GM12878 (cell line): ENCODE measurements around the gene SRMS. TPM values are rescaled to one million over a fixed set of nuclear protein-coding genes. Genes with fewer than 3 reads are reported as not detected.

Experiments used
- ATAC-seq: fragments of 200-7000 bp; cut with Tn5 transposase; 3 replicates; pipeline ENCODE4 v1.9.1; 2020; ENCODE audit warnings: mild to moderate bottlenecking, moderate library complexity
- BruUV-seq: library from RNA; stranded (reverse); fragments of 400-500 nt; replicated peaks from 2 replicates; lab custom pipeline; 2021; lab: Mats Ljungman, UMichigan
- CTCF ChIA-PET: fragments of 300-600 bp; sonication (Branson Sonifier 250); formaldehyde crosslinking; extraction: SDS; loops from one replicate; lab custom pipeline; 2021; ENCODE audit warnings: inconsistent platforms; lab: Yijun Ruan, JAX
- POLR2A ChIA-PET: fragments of 350-600 bp; formaldehyde crosslinking; extraction: SDS; loops from one replicate; lab custom pipeline; 2021; ENCODE audit warnings: inconsistent platforms; lab: Charles Lee
- RAD21 ChIA-PET: fragments of 300-600 bp; sonication (Branson Sonifier 250); formaldehyde crosslinking; loops from one replicate; lab custom pipeline; 2023; ENCODE audit warnings: antibody characterized with exemption; ENCODE audit not compliant: unreplicated experiment; lab: Charles Lee
- SMC1A ChIA-PET: fragments of 300-600 bp; sonication (Branson Sonifier 250); formaldehyde crosslinking; loops from one replicate; lab custom pipeline; 2023; ENCODE audit not compliant: unreplicated experiment, uncharacterized antibody; lab: Charles Lee
- DNase-seq: peaks from one replicate; pipeline ENCODE4 v3.0.0-alpha.2; 2011; ENCODE audit warnings: low read depth, low spot score
- FAIRE-seq: peaks from 3 replicates; lab custom pipeline; 2011; peaks lifted over from hg19 to GRCh38; lab: Jason Lieb, UNC
- H2AFZ ChIP-seq: 2 replicates; pipeline ENCODE4 v1.6.0; 2011; ENCODE audit warnings: low read depth, low read length, control low read depth; ENCODE audit not compliant: control insufficient read depth
- H3K27ac ChIP-seq: 2 replicates; pipeline ENCODE4 v1.5.1; 2011; ENCODE audit warnings: control low read depth; ENCODE audit not compliant: control insufficient read depth, insufficient read depth
- H3K27me3 ChIP-seq, 2 experiments: replicated peaks in 1 of 2; 2 replicates each; pipeline versions ENCODE4 v1.6.0 to v1.6.1; 2011; ENCODE audit warnings: low read length in 1 of 2; ENCODE audit not compliant: control insufficient read depth in 2 of 2, insufficient read depth in 2 of 2
- H3K36me3 ChIP-seq, 2 experiments: 2 replicates each; pipeline ENCODE4 v1.5.1; 2011; ENCODE audit warnings: low read length in 1 of 2; ENCODE audit not compliant: control insufficient read depth in 2 of 2, insufficient read depth in 2 of 2
- H3K4me1 ChIP-seq: 2 replicates; pipeline ENCODE4 v1.6.1; 2011; ENCODE audit warnings: mild to moderate bottlenecking, low read length, moderate library complexity, mixed read lengths; ENCODE audit not compliant: control insufficient read depth, insufficient read depth
- H3K4me2 ChIP-seq: 2 replicates; pipeline ENCODE4 v1.6.0; 2011; ENCODE audit warnings: control low read depth; ENCODE audit not compliant: control insufficient read depth, insufficient read depth
- H3K4me3 ChIP-seq: fragments of 200-600 bp; sonication (generic); 2 replicates; pipeline ENCODE4 v1.5.1; 2016
- H3K79me2 ChIP-seq: 2 replicates; pipeline ENCODE4 v1.6.0; 2011; ENCODE audit warnings: low read length; ENCODE audit not compliant: control insufficient read depth, insufficient read depth
- H3K9ac ChIP-seq: 2 replicates; pipeline ENCODE4 v1.8.0; 2011; ENCODE audit warnings: low read length, control low read depth, mixed read lengths; ENCODE audit not compliant: control insufficient read depth, insufficient read depth
- H3K9me3 ChIP-seq: replicated peaks from 3 replicates; pipeline ENCODE4 v1.5.1; 2011; ENCODE audit warnings: mild to moderate bottlenecking, low read length; ENCODE audit not compliant: control insufficient read depth, insufficient read depth
- H4K20me1 ChIP-seq: 2 replicates; pipeline ENCODE4 v1.6.0; 2011; ENCODE audit not compliant: control insufficient read depth, insufficient read depth
- BMI1 ChIP-seq: fragments of 450-650 bp; IDR thresholded peaks from 2 replicates; pipeline ENCODE4 v1.6.1; 2016; ENCODE audit warnings: mild to moderate bottlenecking, moderate library complexity, borderline replicate concordance
- BRCA1 ChIP-seq: IDR thresholded peaks from 2 replicates; pipeline ENCODE4 v1.6.1; 2011; ENCODE audit warnings: low read depth, low read length, improper control_type of control experiment
- CREM ChIP-seq: IDR thresholded peaks from 2 replicates; pipeline ENCODE4 v1.6.1; 2014; ENCODE audit warnings: antibody characterized with exemption, low read depth
- EGR1 ChIP-seq, 2 experiments: IDR thresholded peaks; 1 replicate in 1 of 2; 2 replicates in 1 of 2; pipeline ENCODE4 v1.6.1; 2011 to 2012; ENCODE audit warnings: low read depth in 2 of 2, low read length in 2 of 2, borderline replicate concordance in 1 of 2, mild to moderate bottlenecking in 1 of 2, moderate library complexity in 1 of 2
- FOS ChIP-seq: IDR thresholded peaks from 3 replicates; pipeline ENCODE4 v1.6.1; 2011; ENCODE audit warnings: borderline replicate concordance; ENCODE audit not compliant: insufficient read length; ENCODE audit errors: extremely low read depth
- GATAD2B ChIP-seq: fragments of 450-650 bp; conservative IDR thresholded peaks from 2 replicates; pipeline ENCODE4 v1.6.1; 2017; ENCODE audit warnings: low read depth, mild to moderate bottlenecking, moderate library complexity
- SMAD5 ChIP-seq: IDR thresholded peaks from 2 replicates; pipeline ENCODE4 v1.6.1; 2016; ENCODE audit warnings: antibody characterized with exemption, low read depth
- TCF7 ChIP-seq: IDR thresholded peaks from 2 replicates; pipeline ENCODE4 v1.6.1; 2014; ENCODE audit warnings: antibody characterized with exemption, borderline replicate concordance
- YBX1 ChIP-seq: fragments of 450-650 bp; IDR thresholded peaks from 2 replicates; pipeline ENCODE4 v1.6.1; 2016; ENCODE audit warnings: antibody characterized with exemption
- ZZZ3 ChIP-seq: IDR thresholded peaks from 2 replicates; pipeline ENCODE4 v1.6.1; 2011; ENCODE audit warnings: low read depth; ENCODE audit not compliant: control insufficient read depth, insufficient read length
- WGBS: methylation state at CpG from one replicate; pipeline ENCODE4 v1.1.6; 2016; ENCODE audit warnings: low lambda C conversion rate; ENCODE audit not compliant: insufficient replicate concordance, insufficient coverage; ENCODE audit errors: missing lambda C conversion rate; 5-methylcytosine and 5-hydroxymethylcytosine counted together
- in situ Hi-C: fragments of 300-500 bp; cut with MboI; formaldehyde crosslinking; loops from 9 replicates; pipeline ENCODE4 v1.14.3; 2018; ENCODE audit warnings: mixed read lengths
- intact Hi-C: fragments of 100-400 bp; cut with micrococcal nuclease; formaldehyde crosslinking; loops from one replicate; pipeline ENCODE4 v1.14.2; 2022; ENCODE audit not compliant: unreplicated experiment
- polyA plus RNA-seq, 11 experiments: library from polyadenylated mRNA; depleted of rRNA in 4 of 11; unstranded in 6 of 11; stranded (reverse) in 5 of 11; fragments of >200 nt; fragmentation: Nextera tagmentation in 4 of 11; fragmentation: Illumina TruSeq in 1 of 11; extraction: Ambion mirVana in 4 of 11; extraction: Trizol in 1 of 11; gene quantifications; 1 replicate in 1 of 11; 2 replicates in 10 of 11; pipeline versions ENCODE4 v1.2.1 to v1.2.3, GENCODE V29; 2011 to 2016; ENCODE audit warnings: inconsistent platforms in 2 of 11, missing spikeins in 2 of 11, low read depth in 1 of 11
- total RNA-seq, 4 experiments: library from RNA; depleted of rRNA in 3 of 4; stranded (reverse); fragments of >200 nt in 3 of 4; fragmentation: Illumina TruSeq in 1 of 4; extraction: Trizol in 1 of 4; gene quantifications; 2 replicates each; pipeline versions ENCODE4 v1.2.1 to v1.2.3, GENCODE V29; 2013 to 2021
- TF ChIP-seq, protein P1 (sequence below): fragments of 450-650 bp; IDR thresholded peaks from 2 replicates; pipeline ENCODE4 v1.6.1; 2017; ENCODE audit warnings: borderline replicate concordance
- TF ChIP-seq, protein P2 (sequence below): fragments of 450-650 bp; formaldehyde crosslinking; IDR thresholded peaks from 2 replicates; pipeline ENCODE4 v1.4.0; 2020; ENCODE audit warnings: mild to moderate bottlenecking, moderate library complexity
- TF ChIP-seq, protein P3 (sequence below), 3 experiments: IDR thresholded peaks in 2 of 3; conservative IDR thresholded peaks in 1 of 3; 2 replicates each; pipeline ENCODE4 v1.5.1; 2011; ENCODE audit warnings: low read depth in 3 of 3, low read length in 3 of 3, mild to moderate bottlenecking in 3 of 3, control low read depth in 2 of 3, moderate library complexity in 2 of 3, inconsistent platforms in 1 of 3, mixed read lengths in 1 of 3; ENCODE audit not compliant: control insufficient read depth in 2 of 3, insufficient read depth in 1 of 3; ENCODE audit errors: extremely low read depth in 1 of 3
- TF ChIP-seq, protein P4 (sequence below): fragments of 450-650 bp; IDR thresholded peaks from 2 replicates; pipeline ENCODE4 v1.6.1; 2017; ENCODE audit warnings: antibody characterized with exemption, mild to moderate bottlenecking, moderate library complexity

The SRMS gene
- total and polyA plus RNA-seq, 10 of the 15 experiments (the other 5 are each of a cell fraction or from before 2014, with no cell fraction given): not detected

DNA sequence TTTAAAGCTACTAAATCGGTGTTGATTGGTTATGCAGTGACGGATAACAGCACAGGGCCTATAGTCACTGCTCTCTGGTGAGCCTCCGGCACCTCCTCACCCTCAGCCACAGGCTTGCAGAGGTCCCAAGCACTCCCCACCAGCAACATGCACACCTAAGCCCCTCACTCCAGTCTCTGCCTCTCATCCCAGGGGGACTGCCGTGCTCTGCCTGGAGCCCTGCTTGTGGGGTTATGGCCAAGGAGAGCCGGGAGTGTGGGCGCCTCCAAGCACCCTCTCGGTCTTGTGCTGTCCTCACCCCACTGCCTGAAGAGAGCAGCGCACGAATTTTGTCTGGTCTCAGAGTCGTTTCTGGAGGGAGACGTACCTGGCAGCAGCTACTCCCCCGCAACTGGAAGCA is 41.8 kb downstream of the SRMS start:
- RAD21 ChIA-PET: no interaction called here
- 59% methylated on average over 12 of the region's 12 CpGs for WGBS
- no peak overlapping the region for H3K27ac ChIP-seq
- no TSS peak for BruUV-seq
- H3K9ac ChIP-seq: no peak overlapping the region
- DNase-seq (no peak), FAIRE-seq (no peak)
- H2AFZ ChIP-seq: no peak overlapping the region
- SMC1A ChIA-PET: no interaction called here
- in situ Hi-C loops: no loop called here
- POLR2A ChIA-PET: no interaction called here
- H3K36me3 ChIP-seq: no peaks in the 10 kb centered on the region
- TF ChIP-seq, protein P1, sequence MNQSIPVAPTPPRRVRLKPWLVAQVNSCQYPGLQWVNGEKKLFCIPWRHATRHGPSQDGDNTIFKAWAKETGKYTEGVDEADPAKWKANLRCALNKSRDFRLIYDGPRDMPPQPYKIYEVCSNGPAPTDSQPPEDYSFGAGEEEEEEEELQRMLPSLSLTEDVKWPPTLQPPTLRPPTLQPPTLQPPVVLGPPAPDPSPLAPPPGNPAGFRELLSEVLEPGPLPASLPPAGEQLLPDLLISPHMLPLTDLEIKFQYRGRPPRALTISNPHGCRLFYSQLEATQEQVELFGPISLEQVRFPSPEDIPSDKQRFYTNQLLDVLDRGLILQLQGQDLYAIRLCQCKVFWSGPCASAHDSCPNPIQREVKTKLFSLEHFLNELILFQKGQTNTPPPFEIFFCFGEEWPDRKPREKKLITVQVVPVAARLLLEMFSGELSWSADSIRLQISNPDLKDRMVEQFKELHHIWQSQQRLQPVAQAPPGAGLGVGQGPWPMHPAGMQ: no peak
- no peak for TF ChIP-seq TCF7
- TF ChIP-seq, protein P2, sequence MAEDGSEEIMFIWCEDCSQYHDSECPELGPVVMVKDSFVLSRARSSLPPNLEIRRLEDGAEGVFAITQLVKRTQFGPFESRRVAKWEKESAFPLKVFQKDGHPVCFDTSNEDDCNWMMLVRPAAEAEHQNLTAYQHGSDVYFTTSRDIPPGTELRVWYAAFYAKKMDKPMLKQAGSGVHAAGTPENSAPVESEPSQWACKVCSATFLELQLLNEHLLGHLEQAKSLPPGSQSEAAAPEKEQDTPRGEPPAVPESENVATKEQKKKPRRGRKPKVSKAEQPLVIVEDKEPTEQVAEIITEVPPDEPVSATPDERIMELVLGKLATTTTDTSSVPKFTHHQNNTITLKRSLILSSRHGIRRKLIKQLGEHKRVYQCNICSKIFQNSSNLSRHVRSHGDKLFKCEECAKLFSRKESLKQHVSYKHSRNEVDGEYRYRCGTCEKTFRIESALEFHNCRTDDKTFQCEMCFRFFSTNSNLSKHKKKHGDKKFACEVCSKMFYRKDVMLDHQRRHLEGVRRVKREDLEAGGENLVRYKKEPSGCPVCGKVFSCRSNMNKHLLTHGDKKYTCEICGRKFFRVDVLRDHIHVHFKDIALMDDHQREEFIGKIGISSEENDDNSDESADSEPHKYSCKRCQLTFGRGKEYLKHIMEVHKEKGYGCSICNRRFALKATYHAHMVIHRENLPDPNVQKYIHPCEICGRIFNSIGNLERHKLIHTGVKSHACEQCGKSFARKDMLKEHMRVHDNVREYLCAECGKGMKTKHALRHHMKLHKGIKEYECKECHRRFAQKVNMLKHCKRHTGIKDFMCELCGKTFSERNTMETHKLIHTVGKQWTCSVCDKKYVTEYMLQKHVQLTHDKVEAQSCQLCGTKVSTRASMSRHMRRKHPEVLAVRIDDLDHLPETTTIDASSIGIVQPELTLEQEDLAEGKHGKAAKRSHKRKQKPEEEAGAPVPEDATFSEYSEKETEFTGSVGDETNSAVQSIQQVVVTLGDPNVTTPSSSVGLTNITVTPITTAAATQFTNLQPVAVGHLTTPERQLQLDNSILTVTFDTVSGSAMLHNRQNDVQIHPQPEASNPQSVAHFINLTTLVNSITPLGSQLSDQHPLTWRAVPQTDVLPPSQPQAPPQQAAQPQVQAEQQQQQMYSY (CRISPR knock-in tag): no peak
- TF ChIP-seq BRCA1: no peak
- no peak for TF ChIP-seq EGR1 (IDR thresholded peaks at IDR 0.05; ENCODE audit: borderline replicate concordance in 1 of 2, low read depth in 2 of 2, low read length in 2 of 2)
- TF ChIP-seq, protein P3, sequence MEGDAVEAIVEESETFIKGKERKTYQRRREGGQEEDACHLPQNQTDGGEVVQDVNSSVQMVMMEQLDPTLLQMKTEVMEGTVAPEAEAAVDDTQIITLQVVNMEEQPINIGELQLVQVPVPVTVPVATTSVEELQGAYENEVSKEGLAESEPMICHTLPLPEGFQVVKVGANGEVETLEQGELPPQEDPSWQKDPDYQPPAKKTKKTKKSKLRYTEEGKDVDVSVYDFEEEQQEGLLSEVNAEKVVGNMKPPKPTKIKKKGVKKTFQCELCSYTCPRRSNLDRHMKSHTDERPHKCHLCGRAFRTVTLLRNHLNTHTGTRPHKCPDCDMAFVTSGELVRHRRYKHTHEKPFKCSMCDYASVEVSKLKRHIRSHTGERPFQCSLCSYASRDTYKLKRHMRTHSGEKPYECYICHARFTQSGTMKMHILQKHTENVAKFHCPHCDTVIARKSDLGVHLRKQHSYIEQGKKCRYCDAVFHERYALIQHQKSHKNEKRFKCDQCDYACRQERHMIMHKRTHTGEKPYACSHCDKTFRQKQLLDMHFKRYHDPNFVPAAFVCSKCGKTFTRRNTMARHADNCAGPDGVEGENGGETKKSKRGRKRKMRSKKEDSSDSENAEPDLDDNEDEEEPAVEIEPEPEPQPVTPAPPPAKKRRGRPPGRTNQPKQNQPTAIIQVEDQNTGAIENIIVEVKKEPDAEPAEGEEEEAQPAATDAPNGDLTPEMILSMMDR (IDR thresholded peaks at IDR 0.05 in 2 of 3, conservative IDR thresholded peaks at IDR 0.05 in 1 of 3; ENCODE audit: control insufficient read depth in 2 of 3, extremely low read depth in 1 of 3, insufficient read depth in 1 of 3, low read depth in 3 of 3, low read length in 3 of 3): no peak
- TF ChIP-seq ZZZ3: no peak
- TF ChIP-seq GATAD2B: no peak
- TF ChIP-seq YBX1: no peak
- no peak for TF ChIP-seq CREM
- TF ChIP-seq, protein P4, sequence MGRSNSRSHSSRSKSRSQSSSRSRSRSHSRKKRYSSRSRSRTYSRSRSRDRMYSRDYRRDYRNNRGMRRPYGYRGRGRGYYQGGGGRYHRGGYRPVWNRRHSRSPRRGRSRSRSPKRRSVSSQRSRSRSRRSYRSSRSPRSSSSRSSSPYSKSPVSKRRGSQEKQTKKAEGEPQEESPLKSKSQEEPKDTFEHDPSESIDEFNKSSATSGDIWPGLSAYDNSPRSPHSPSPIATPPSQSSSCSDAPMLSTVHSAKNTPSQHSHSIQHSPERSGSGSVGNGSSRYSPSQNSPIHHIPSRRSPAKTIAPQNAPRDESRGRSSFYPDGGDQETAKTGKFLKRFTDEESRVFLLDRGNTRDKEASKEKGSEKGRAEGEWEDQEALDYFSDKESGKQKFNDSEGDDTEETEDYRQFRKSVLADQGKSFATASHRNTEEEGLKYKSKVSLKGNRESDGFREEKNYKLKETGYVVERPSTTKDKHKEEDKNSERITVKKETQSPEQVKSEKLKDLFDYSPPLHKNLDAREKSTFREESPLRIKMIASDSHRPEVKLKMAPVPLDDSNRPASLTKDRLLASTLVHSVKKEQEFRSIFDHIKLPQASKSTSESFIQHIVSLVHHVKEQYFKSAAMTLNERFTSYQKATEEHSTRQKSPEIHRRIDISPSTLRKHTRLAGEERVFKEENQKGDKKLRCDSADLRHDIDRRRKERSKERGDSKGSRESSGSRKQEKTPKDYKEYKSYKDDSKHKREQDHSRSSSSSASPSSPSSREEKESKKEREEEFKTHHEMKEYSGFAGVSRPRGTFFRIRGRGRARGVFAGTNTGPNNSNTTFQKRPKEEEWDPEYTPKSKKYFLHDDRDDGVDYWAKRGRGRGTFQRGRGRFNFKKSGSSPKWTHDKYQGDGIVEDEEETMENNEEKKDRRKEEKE: no peak
- TF ChIP-seq BMI1: no peak
- no peak for TF ChIP-seq SMAD5
- no peak for TF ChIP-seq FOS
- TF ChIP-seq, all 136 proteins: peak for 0
- intact Hi-C loops: no loop called here
- Histone ChIP-seq H3K4me2 (no peak overlapping the region), H4K20me1 (no peaks in the 10 kb centered on the region), H3K79me2 (no peaks in the 10 kb centered on the region), H3K4me1 (no peaks in the 10 kb centered on the region), H3K4me3 (no peak overlapping the region), H3K27me3 (no peaks in the 10 kb centered on the region; a peak in 1 of 4 replicates), H3K9me3 (no peaks in the 10 kb centered on the region; the same call in 2 of the 3 replicates)
- ATAC-seq: no peak
- CTCF ChIA-PET: no interaction called here
